Mucosa of rectum (tissue), 2 donors: ENCODE data around the gene GABRR1.

Experiments used
- H3K27ac ChIP-seq, 2 donors: one replicate each; pipeline ENCODE4 v1.7.0; 2013; ENCODE audit warnings: inconsistent platforms in 2 of 2, low read depth in 2 of 2, low read length in 2 of 2
- H3K27me3 ChIP-seq, 2 donors: one replicate each; pipeline ENCODE4 v1.7.0; 2013; ENCODE audit warnings: low read length in 2 of 2; ENCODE audit not compliant: control insufficient read depth in 2 of 2, insufficient read depth in 2 of 2
- H3K36me3 ChIP-seq, 2 donors: one replicate each; pipeline ENCODE4 v1.7.0; 2013; ENCODE audit warnings: low read length in 2 of 2; ENCODE audit not compliant: control insufficient read depth in 2 of 2, insufficient read depth in 2 of 2
- H3K4me1 ChIP-seq, 2 donors: one replicate each; pipeline ENCODE4 v1.7.0; 2013; ENCODE audit warnings: low read length in 2 of 2, mild to moderate bottlenecking in 1 of 2; ENCODE audit not compliant: control insufficient read depth in 2 of 2, insufficient read depth in 2 of 2
- H3K4me3 ChIP-seq, 2 donors: one replicate each; pipeline ENCODE4 v1.7.0; 2013; ENCODE audit warnings: low read length in 2 of 2
- H3K9ac ChIP-seq, 2 donors: one replicate each; pipeline ENCODE4 v1.7.0; 2013; ENCODE audit warnings: low read length in 2 of 2, low read depth in 1 of 2, mild to moderate bottlenecking in 1 of 2
- H3K9me3 ChIP-seq, 2 donors: one replicate each; pipeline ENCODE4 v1.7.0; 2013; ENCODE audit warnings: low read length in 2 of 2; ENCODE audit not compliant: control insufficient read depth in 2 of 2
- donor health status: healthy.
- donor health status: Normal muscosa, but diverticular disease.

Gene GABRR1

GRCh38 chr6:89145091-89145955 is 71.8 kb downstream of the GABRR1 start:
- no peaks in the 10 kb centered on the region for H3K9me3 ChIP-seq
- H3K4me1 ChIP-seq, result peaks cover 9 to 10% of the 10 kb centered on the region in 2 donors
- peak overlapping the region; percentile 76 to 81 for H3K4me3 ChIP-seq

DNA sequence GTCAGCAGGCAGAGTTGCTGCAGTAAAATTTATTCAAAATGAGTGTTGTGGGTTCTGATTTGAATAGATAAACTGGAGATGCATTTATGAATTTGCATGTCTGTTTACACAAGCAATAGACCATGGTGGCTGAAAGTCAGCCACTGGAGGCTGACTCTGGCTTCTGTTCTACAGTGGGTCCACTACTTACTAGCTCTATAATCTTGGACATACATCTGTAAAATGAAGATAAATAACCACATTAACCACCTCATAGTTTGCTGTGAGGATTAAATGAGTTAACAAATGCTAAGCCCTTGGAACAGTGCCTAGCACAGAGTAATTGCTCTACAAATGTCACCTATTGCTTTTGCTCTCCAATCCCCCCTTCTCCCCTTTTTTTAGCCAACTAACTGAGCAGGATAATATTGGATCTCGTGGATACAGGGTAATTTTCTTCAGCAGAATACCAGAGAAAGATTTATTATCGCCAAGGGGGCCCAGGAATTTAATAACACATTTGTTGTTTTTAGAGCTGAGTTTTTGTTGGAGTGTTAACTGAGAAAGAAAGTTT is 72.7 kb downstream of the GABRR1 start:
- Histone ChIP-seq H3K27ac (no peak overlapping the region), H3K4me1 (peaks cover 10 to 18% of the 10 kb centered on the region in 2 donors), H3K4me3 (no peak overlapping the region), H3K9me3 (no peaks in the 10 kb centered on the region), H3K36me3 (no peaks in the 10 kb centered on the region), H3K27me3 (no peaks in the 10 kb centered on the region), H3K9ac (no peak overlapping the region)

More at GRCh38 chr6:89145091-89145955, 71.8 kb downstream of the GABRR1 start:
- peak overlapping the region; percentile 84 for H3K27ac ChIP-seq
- peak overlapping the region; percentile 65 to 93 for H3K9ac ChIP-seq
- no peaks in the 10 kb centered on the region for H3K36me3 ChIP-seq
- H3K27me3 ChIP-seq, result no peaks in the 10 kb centered on the region

DNA sequence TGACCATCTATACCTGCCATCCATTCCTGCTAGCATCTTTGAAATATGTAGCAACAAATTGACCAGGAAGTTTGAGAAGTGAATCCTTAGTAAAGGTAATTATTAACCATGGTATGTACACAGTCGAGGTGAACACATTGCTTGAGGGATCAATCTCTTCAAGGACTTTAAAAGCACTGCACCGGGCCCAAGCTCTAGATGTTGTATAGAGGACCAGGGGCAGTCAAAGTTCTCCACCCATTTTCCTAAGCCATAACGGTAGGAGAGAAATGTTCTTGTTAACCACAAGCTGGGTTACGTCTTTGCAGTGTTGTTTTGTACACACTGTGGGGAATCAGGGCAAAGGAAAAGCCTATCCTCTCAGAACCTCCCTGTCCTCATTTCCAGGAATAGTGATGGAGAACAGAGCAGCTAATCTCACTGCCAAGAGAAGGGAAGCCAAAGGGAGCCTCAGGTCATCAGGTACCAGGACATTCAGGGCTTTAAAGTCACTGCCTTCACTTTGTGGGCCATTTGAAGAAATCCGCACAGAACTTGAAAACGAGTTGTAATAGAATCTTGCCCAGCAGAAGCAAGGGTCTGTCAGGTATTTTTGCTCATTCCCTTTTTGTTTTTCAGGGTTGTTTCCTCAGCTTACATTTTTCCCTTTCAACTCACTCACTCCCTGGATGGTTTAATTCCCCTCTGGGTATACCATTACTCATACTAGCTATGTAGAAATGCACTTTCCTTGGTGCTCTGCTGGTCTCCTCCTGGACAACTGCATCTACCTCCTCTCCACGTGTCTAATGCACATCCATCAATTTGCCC is 76.6 kb downstream of the GABRR1 start:
- Histone ChIP-seq H3K9me3 (no peaks in the 10 kb centered on the region), H3K27ac (no peak overlapping the region), H3K4me1 (peaks cover 3 to 15% of the 10 kb centered on the region in 2 donors), H3K27me3 (no peaks in the 10 kb centered on the region), H3K36me3 (no peaks in the 10 kb centered on the region), H3K9ac (no peak overlapping the region), H3K4me3 (no peak overlapping the region)

DNA sequence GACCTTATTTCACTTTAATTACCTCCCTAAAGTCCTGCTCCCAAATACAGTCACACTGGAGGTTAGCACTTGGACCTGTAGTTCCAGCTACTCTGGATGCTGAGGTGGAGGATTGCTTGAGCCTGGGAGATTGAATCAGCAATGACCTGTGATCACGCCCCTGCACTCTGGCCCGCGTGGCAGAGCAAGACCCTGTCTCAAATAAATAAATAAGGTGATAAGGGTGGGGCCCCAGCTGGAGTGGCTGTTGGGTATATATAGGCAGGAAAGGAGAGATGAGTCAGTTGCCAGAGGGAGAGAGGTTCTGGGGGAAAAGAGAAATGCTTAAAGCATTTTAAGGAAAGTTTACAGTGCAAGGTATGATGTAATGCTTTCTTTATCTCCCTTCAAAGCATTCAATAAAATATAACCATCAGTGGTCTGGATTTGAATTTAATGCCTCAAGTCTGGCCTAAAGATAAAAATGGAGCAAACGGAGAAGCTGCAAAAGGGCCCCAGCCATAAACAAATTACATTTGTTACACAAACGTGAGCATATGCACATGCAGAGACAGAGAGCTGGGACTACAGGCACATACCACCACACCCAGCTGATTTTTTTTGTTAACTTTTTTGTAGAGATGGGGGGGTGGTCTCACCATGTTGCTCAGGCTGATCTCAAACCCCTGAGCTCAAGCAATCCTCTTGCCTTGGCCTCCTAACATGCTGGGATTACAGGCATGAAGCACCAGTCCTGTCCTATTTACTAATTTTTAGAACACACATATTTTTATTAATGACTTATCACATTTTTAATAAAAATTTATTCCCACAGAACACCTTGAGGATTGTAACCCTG is 77.4 kb downstream of the GABRR1 start:
- no peak overlapping the region for H3K9ac ChIP-seq
- no peaks in the 10 kb centered on the region for H3K36me3 ChIP-seq
- H3K9me3 ChIP-seq, result no peaks in the 10 kb centered on the region
- H3K4me1 ChIP-seq, result peaks cover 3 to 12% of the 10 kb centered on the region in 2 donors
- no peaks in the 10 kb centered on the region for H3K27me3 ChIP-seq
- no peak overlapping the region for H3K27ac ChIP-seq
- H3K4me3 ChIP-seq, result no peak overlapping the region

DNA sequence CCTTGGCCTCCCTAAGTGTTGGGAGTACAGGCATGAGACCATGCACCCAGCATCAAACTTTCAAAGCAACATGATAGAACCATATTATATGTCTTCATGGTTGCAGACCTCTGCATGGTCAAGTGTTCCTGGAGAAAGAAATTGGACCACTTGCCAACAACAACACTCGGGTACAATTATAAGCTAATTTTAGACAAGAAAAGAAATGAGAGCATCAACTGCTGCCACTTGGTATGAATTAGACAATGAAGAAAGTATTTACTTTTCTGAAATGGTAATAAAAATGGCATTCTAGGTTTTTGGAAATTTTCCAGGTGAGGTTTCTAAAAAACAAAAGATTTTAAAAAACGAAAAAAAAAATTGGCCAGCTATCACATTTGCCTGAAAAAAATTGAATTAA is 79.0 kb downstream of the GABRR1 start:
- Histone ChIP-seq H3K4me3 (no peak overlapping the region), H3K9me3 (no peaks in the 10 kb centered on the region), H3K27ac (no peak overlapping the region), H3K36me3 (no peaks in the 10 kb centered on the region), H3K27me3 (no peaks in the 10 kb centered on the region), H3K9ac (no peak overlapping the region), H3K4me1 (peaks cover 3 to 12% of the 10 kb centered on the region in 2 donors)

DNA sequence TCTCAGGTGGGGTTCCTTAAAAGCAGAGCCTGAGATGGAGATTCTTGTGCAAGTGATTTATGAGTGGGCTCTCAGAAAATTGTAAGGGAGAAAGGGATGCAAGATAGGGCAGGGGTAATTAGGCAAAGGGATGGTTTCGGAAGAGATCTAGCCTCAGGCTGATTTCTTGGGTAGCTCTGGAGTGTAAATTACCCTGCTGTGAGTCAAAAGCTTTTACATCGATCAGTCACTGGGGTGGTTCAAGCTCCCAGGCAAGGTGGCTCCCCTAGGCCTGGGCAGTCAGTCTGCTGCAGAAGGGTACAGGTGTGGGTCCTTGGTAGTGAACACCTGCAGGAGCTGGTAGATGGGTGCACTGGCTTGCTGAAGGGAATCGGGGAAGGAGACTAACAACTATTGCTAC is 82.4 kb downstream of the GABRR1 start:
- Histone ChIP-seq H3K4me3 (no peak overlapping the region), H3K36me3 (no peaks in the 10 kb centered on the region), H3K4me1 (peaks cover 0 to 5% of the 10 kb centered on the region in 2 donors), H3K27ac (no peak overlapping the region), H3K9ac (no peak overlapping the region), H3K27me3 (no peaks in the 10 kb centered on the region), H3K9me3 (no peaks in the 10 kb centered on the region)

- Histone ChIP-seq H3K36me3 (no peaks in the 10 kb centered on the region), H3K9me3 (no peaks in the 10 kb centered on the region), H3K27me3 (no peaks in the 10 kb centered on the region), H3K9ac (no peak overlapping the region), H3K4me1 (no peaks in the 10 kb centered on the region), H3K4me3 (no peak overlapping the region), H3K27ac (no peak overlapping the region)
These were observed 83.2 kb downstream of the GABRR1 start for GRCh38 chr6:89133981-89134380.

DNA sequence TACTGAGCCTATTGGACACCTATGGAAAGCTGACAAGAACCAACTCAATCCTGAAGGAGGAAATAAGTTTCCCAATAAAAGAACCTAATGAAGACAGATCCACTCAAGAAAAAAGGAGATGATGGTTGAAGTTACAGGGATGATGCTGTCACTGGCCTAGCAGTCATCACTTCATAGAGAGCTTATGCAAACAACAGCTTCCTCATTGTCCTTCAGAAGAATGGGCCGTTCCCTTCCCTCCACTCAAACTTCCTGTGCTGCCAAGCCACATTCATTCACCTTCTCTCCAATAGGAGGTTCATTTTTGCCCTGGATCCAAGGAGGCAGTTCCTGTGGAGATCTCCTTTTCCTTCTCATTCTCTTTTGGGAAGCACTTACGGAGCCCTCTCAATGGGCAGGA is 85.1 kb downstream of the GABRR1 start:
- Histone ChIP-seq H3K9ac (no peak overlapping the region), H3K4me1 (no peaks in the 10 kb centered on the region), H3K4me3 (no peak overlapping the region), H3K36me3 (no peaks in the 10 kb centered on the region), H3K9me3 (no peaks in the 10 kb centered on the region), H3K27ac (no peak overlapping the region), H3K27me3 (no peaks in the 10 kb centered on the region)

DNA sequence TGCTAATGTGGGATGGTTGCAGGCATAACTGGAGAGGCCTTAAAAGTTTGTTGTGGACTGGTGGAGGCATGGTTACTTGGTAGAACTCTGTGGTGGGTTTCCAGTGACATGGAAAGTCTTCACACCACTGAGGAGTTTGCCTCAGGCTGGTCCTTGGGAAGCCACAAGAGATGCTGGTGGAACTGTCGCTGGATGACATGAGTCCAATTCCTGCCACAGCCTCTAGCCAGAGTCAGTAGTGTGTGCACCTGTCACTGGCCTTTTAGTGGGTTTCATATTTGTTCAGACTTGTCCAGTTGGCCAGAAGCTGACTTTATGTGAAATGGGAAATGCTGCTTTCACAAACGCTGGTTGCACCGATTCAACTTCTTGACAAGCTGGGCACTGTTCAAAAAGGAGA is 85.6 kb downstream of the GABRR1 start:
- no peak overlapping the region for H3K9ac ChIP-seq
- no peaks in the 10 kb centered on the region for H3K9me3 ChIP-seq
- H3K36me3 ChIP-seq, result no peaks in the 10 kb centered on the region
- H3K27ac ChIP-seq, result no peak overlapping the region
- no peaks in the 10 kb centered on the region for H3K27me3 ChIP-seq
- H3K4me3 ChIP-seq, result no peak overlapping the region
- no peaks in the 10 kb centered on the region for H3K4me1 ChIP-seq
